ENCODE measurements around the gene SLC1A1.

Gene SLC1A1

GRCh38 chr9:4620057-4620765 lies 129.9 kb downstream of the SLC1A1 start:
- DNase-seq (ENCODE audit: low spot score) = no peak

- DNase-seq (ENCODE audit: low spot score) = no peak
Measured at GRCh38 chr9:4620881-4621555, 130.8 kb downstream of the SLC1A1 start.

GRCh38 chr9:4622016-4622415 lies 131.7 kb downstream of the SLC1A1 start:
- DNase-seq (ENCODE audit: low spot score) = no peak

GRCh38 chr9:4630836-4631235 lies 140.6 kb downstream of the SLC1A1 start:
- no peak for DNase-seq (ENCODE audit: low spot score)

All from HuH-7.5 (cell line).